Fibroblast of mammary gland (primary cell): ENCODE results near the gene XYLT1.
A peak's percentile ranks its signal among the peaks of the same experiment; 100 is the strongest.

Experiments used
- DNase-seq: peaks from one replicate; pipeline ENCODE4 v3.0.0-alpha.2; 2010; ENCODE audit warnings: low read depth
- H3K4me3 ChIP-seq: 2 replicates; pipeline ENCODE4 v1.5.1; 2011; ENCODE audit warnings: low read depth, mild to moderate bottlenecking, low read length, moderate library complexity; ENCODE audit not compliant: control insufficient read depth
- TF ChIP-seq, protein P1 (sequence below): conservative IDR thresholded peaks from 2 replicates; pipeline ENCODE4 v1.5.1; 2011; ENCODE audit warnings: low read depth, low read length, inconsistent platforms; ENCODE audit not compliant: control insufficient read depth, insufficient read depth

The XYLT1 gene

DNA sequence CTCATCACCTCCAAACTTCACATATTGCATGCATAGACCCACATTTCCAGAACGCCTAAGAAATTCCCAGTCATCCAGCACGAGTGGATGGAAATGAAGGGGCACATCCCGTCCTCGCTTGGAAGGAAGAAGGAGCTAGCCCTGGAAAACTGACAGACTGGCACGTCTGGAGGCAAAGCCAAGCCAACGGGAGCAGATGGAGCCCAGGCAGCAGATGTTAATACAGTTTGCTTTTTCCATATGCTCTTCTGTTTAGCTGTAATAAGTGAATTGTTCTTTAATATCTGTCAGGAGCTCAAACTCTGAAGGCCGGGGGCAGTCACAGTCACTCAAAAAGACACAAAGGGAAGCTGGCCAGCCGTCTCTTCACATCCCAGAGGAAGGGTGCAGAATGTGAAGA is 187.7 kb downstream of the XYLT1 start:
- no peak for DNase-seq
- H3K4me3 ChIP-seq = no peak overlapping the region
- TF ChIP-seq, protein P1, sequence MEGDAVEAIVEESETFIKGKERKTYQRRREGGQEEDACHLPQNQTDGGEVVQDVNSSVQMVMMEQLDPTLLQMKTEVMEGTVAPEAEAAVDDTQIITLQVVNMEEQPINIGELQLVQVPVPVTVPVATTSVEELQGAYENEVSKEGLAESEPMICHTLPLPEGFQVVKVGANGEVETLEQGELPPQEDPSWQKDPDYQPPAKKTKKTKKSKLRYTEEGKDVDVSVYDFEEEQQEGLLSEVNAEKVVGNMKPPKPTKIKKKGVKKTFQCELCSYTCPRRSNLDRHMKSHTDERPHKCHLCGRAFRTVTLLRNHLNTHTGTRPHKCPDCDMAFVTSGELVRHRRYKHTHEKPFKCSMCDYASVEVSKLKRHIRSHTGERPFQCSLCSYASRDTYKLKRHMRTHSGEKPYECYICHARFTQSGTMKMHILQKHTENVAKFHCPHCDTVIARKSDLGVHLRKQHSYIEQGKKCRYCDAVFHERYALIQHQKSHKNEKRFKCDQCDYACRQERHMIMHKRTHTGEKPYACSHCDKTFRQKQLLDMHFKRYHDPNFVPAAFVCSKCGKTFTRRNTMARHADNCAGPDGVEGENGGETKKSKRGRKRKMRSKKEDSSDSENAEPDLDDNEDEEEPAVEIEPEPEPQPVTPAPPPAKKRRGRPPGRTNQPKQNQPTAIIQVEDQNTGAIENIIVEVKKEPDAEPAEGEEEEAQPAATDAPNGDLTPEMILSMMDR = no peak

DNA sequence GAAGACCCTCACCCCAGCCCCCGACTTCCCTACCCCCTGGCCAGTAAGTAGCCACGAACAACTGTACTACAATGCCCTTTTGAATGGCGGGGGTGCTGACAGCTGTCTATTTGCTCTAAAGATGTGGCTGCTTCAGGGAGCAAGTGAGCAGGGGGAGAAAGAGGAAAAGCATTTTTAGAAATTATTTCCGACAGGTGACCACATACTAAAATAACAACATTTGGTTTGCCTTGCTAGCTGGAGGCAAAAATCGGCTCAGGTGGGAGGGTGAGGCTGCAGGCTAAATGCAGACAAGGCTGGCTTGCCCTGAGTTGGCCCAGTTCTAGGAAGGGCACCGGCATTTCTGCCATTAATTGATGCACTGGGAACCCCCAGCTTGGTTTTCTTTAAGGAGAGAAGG is 188.5 kb downstream of the XYLT1 start:
- no peak for DNase-seq
- H3K4me3 ChIP-seq = no peak overlapping the region
- TF ChIP-seq, protein P1 = no peak

DNA sequence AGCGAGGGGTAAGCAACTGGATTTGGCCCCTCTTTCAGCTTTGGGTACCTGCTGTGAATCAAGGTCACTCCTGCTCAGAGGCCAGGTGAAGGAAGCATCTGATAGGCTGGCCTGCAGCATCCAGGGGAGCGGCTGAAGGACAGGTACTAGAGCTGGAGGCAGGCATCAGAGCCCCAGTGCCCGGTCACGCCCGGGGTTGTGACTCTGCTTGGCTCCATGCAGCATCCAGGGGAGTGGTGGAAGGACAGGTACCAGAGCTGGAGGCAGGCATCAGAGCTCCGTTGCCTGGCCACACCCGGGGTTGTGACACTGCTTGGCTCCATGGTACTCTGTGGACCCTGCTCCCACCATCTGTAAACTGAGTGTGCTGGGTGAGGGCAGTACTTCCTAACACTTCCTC is 189.7 kb downstream of the XYLT1 start:
- DNase-seq = no peak
- TF ChIP-seq, protein P1 = no peak
- H3K4me3 ChIP-seq = no peak overlapping the region

DNA sequence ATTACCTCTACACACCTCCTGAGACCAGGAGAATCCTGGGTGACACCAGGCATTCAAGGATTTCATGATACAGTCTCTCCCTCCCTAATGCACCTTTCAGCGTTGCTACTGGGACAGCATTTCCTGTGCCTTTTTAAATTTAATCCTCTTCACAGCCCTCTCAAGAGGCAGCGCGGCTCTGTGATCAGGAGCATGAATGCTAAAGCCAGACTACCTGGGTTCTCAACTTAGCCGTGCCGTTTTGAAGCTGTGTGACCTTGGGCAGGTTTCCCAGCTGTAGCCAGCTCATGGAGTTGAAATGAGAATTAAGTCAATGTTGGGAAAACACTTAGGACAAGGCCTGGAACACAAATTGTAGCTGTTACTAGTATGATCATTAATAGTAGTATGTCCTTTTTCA is 191.8 kb downstream of the XYLT1 start:
- TF ChIP-seq, protein P1 = no peak

DNA sequence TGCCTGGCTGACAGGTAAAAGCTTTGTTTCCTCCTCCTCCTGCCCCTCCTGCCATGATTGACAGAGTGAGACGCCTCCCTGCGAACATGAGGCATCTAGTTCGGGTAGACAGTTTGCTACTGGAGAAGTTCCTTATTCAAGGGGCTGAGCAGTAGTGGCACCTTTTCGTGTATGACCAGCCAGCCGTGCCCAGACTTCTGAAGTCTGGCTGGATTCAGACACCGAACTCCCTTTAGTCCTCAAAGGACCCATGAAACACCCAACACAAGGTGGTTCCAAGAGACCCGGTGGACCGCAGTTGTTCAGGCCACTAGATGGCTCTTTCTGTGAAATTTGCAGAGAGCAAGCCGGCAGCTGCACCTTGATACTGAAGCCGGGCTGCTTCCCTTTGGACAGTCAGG is 192.8 kb downstream of the XYLT1 start:
- DNase-seq = peak; percentile 22
- TF ChIP-seq, protein P1 = peak; percentile 37
- no peak overlapping the region for H3K4me3 ChIP-seq

More for the DNA sequence above, 191.8 kb downstream of the XYLT1 start:
- H3K4me3 ChIP-seq = no peak overlapping the region
- no peak for DNase-seq

DNA sequence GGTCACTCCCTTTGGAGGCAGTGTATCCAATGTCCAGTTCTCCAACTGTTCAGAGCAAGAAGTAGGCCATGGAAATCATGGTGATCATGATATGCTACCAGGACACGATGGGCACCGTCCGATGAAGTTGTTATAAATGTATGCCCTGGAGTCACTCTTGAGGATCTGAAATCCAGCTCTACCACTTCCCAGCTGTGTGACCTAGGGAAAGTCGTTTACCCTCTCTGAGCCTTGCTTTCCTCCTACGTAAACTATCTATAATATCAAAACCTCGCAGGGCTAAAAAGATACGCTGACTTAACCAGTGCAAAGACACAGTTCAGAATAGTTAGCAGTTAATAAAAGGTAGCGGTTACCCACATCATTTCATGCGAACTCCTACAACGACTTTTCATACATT is 194.2 kb downstream of the XYLT1 start:
- H3K4me3 ChIP-seq = no peak overlapping the region
- DNase-seq = no peak
- TF ChIP-seq, protein P1 = no peak

DNA sequence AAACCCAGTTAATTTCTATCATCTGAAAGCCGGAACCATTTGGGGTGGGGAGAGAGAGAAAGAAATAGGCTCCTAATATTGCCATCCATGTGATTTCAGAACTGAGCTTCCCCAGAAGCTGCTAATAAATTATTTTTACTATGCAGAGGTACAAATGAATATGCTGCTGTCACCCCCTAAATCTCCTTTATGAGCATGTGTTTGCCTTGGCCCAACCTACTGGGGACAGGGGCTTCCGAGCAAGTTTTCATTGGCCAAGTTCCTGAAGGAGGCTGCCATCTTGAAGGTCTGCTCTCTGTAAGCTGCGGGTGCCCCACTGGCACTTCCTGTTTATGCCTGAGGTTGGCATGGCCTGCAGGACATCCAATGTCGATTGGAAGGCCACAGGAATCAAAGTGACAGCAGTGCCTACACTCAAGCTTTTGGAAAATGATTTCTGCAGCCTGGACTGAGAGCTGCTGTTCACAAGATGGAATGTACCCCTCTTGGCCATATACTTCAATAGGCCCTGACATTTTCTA is 194.7 kb downstream of the XYLT1 start:
- no peak overlapping the region for H3K4me3 ChIP-seq
- TF ChIP-seq, protein P1 = no peak
- DNase-seq = no peak
